PC-3 (cell line): ENCODE measurements around the gene OSBPL7. TPM values are rescaled to one million over a fixed set of nuclear protein-coding genes. Genes with fewer than 3 reads are reported as not detected.

Source experiments
- ATAC-seq: fragments of 200-7000 bp; cut with Tn5 transposase; 2 replicates; pipeline ENCODE4 v1.9.1; 2020; ENCODE audit warnings: mild to moderate bottlenecking, moderate library complexity
- BruUV-seq: library from RNA; stranded (reverse); fragments of 400-500 nt; replicated peaks from 2 replicates; lab custom pipeline; 2021; lab: Mats Ljungman, UMichigan
- CTCF ChIA-PET: fragments of 300-600 bp; sonication (Branson Sonifier 250); formaldehyde crosslinking; loops from one replicate; lab custom pipeline; 2022; ENCODE audit warnings: antibody characterized with exemption; lab: Charles Lee
- POLR2A ChIA-PET: fragments of 300-600 bp; sonication (Branson Sonifier 250); formaldehyde crosslinking; loops from one replicate; lab custom pipeline; 2022; ENCODE audit warnings: antibody characterized with exemption; ENCODE audit not compliant: unreplicated experiment; lab: Charles Lee
- DNase-seq: peaks from one replicate; pipeline ENCODE4 v3.0.0-alpha.2; 2015
- H2AFZ ChIP-seq: fragments of 300-600 bp; sonication (generic); 2 replicates; pipeline ENCODE4 v1.6.0; 2016; ENCODE audit warnings: antibody characterized with exemption, low read length
- H3F3A ChIP-seq: fragments of 300-600 bp; sonication (generic); one replicate; pipeline ENCODE4 v1.6.0; 2017; ENCODE audit warnings: antibody characterized with exemption, low read length, control low read depth, mild to moderate bottlenecking; ENCODE audit not compliant: unreplicated experiment
- H3K27ac ChIP-seq: fragments of 300-600 bp; sonication (generic); 2 replicates; pipeline ENCODE4 v1.5.1; 2016; ENCODE audit warnings: mild to moderate bottlenecking, low read length
- H3K27me3 ChIP-seq: fragments of 300-600 bp; sonication (generic); 2 replicates; pipeline ENCODE4 v1.6.1; 2016; ENCODE audit warnings: low read length, mixed read lengths
- H3K36me3 ChIP-seq: fragments of 300-600 bp; sonication (generic); 2 replicates; pipeline ENCODE4 v1.6.1; 2016; ENCODE audit warnings: low read depth, mixed run types, low read length, mixed read lengths
- H3K4me1 ChIP-seq: fragments of 300-600 bp; sonication (generic); 2 replicates; pipeline ENCODE4 v1.5.1; 2016; ENCODE audit warnings: low read length; ENCODE audit not compliant: insufficient read depth
- H3K4me2 ChIP-seq: fragments of 300-600 bp; sonication (generic); 2 replicates; pipeline ENCODE4 v1.6.0; 2016; ENCODE audit warnings: low read length
- H3K4me3 ChIP-seq: fragments of 300-600 bp; sonication (generic); 2 replicates; pipeline ENCODE4 v1.5.1; 2016; ENCODE audit warnings: mild to moderate bottlenecking, low read length, mixed read lengths
- H3K79me2 ChIP-seq: fragments of 300-600 bp; sonication (generic); 2 replicates; pipeline ENCODE4 v1.6.1; 2017; ENCODE audit warnings: low read length, mixed read lengths
- H3K9ac ChIP-seq: fragments of 300-600 bp; sonication (generic); 2 replicates; pipeline ENCODE4 v1.6.0; 2016; ENCODE audit warnings: mild to moderate bottlenecking, low read length
- H3K9me2 ChIP-seq: fragments of 300-600 bp; sonication (generic); replicated peaks from 2 replicates; pipeline ENCODE4 v1.6.1; 2016; ENCODE audit warnings: mixed run types, low read length, mixed read lengths
- H3K9me3 ChIP-seq: fragments of 300-600 bp; sonication (generic); 2 replicates; pipeline ENCODE4 v1.6.1; 2016; ENCODE audit warnings: low read length, mixed read lengths
- H4K20me1 ChIP-seq: fragments of 300-600 bp; sonication (generic); 2 replicates; pipeline ENCODE4 v1.6.1; 2016; ENCODE audit warnings: low read length, mixed read lengths
- CTCF ChIP-seq: fragments of 300-600 bp; sonication (generic); conservative IDR thresholded peaks from 2 replicates; pipeline ENCODE4 v1.5.1; 2017; ENCODE audit warnings: antibody characterized with exemption, low read depth, mild to moderate bottlenecking, low read length
- EZH2 ChIP-seq: fragments of 300-600 bp; sonication (generic); IDR thresholded peaks from one replicate; pipeline ENCODE4 v1.6.1; 2017; ENCODE audit warnings: antibody characterized with exemption, mild to moderate bottlenecking, low read length; ENCODE audit not compliant: unreplicated experiment
- EZH2phosphoT487 ChIP-seq: fragments of 300-600 bp; sonication (generic); IDR thresholded peaks from 2 replicates; pipeline ENCODE4 v1.6.1; 2018; ENCODE audit warnings: mild to moderate bottlenecking, antibody characterized with exemption, low read length, borderline replicate concordance
- intact Hi-C: fragments of 100-400 bp; cut with micrococcal nuclease; formaldehyde crosslinking; loops from 2 replicates; pipeline ENCODE4 v1.9.0; 2023
- total RNA-seq: library from RNA; depleted of rRNA; stranded (reverse); fragments of >200 nt; gene quantifications from 2 replicates; pipeline ENCODE4 v1.2.3, GENCODE V29; 2014

Gene OSBPL7
- total RNA-seq, 1 experiment from 2014 or later: 22.1 TPM

- no peaks in the 10 kb centered on the region for H3F3A ChIP-seq
- no peak overlapping the region for H3K9ac ChIP-seq
- intact Hi-C loops: no loop called here
- ChIA-PET CTCF (no interaction called here), POLR2A (no interaction called here)
- H3K9me2 ChIP-seq: no peaks in the 10 kb centered on the region
- TF ChIP-seq EZH2: no peak
- no peak for TF ChIP-seq EZH2phosphoT487
- no peak for TF ChIP-seq CTCF
- no peak overlapping the region for H3K4me3 ChIP-seq
- H4K20me1 ChIP-seq: peaks cover 20% of the 10 kb centered on the region
- H3K27ac ChIP-seq: no peak overlapping the region
- no peak for DNase-seq
- peaks cover 37% of the 10 kb centered on the region for H3K36me3 ChIP-seq
- no peaks in the 10 kb centered on the region for H3K9me3 ChIP-seq
- H3K4me2 ChIP-seq: no peak overlapping the region
- ATAC-seq: no peak
- H3K27me3 ChIP-seq: no peaks in the 10 kb centered on the region
- H3K79me2 ChIP-seq: no peaks in the 10 kb centered on the region
- no peak overlapping the region for H2AFZ ChIP-seq
- BruUV-seq: no TSS peak
- peaks cover 23% of the 10 kb centered on the region for H3K4me1 ChIP-seq
Observed at GRCh38 chr17:47806913-47807255, 14.7 kb downstream of the OSBPL7 start.

GRCh38 chr17:47806026-47806912, 15.3 kb downstream of the OSBPL7 start:
- Histone ChIP-seq H3K27me3 (no peaks in the 10 kb centered on the region), H3K4me3 (no peak overlapping the region), H3K9me3 (no peaks in the 10 kb centered on the region), H3K9ac (no peak overlapping the region), H4K20me1 (peaks cover 16% of the 10 kb centered on the region), H3K79me2 (no peaks in the 10 kb centered on the region), H3K4me1 (peaks cover 18% of the 10 kb centered on the region), H3K36me3 (peaks cover 32% of the 10 kb centered on the region), H3K9me2 (no peaks in the 10 kb centered on the region), H3F3A (no peaks in the 10 kb centered on the region), H3K4me2 (no peak overlapping the region), H2AFZ (no peak overlapping the region), H3K27ac (no peak overlapping the region)
- CTCF ChIA-PET: no interaction called here
- TF ChIP-seq EZH2phosphoT487 (no peak), CTCF (no peak), EZH2 (no peak)
- intact Hi-C loops: no loop called here
- ATAC-seq: no peak
- DNase-seq: no peak
- POLR2A ChIA-PET: no interaction called here
- no TSS peak for BruUV-seq

- Histone ChIP-seq H3K4me2 (no peak overlapping the region), H3K4me1 (no peaks in the 10 kb centered on the region), H3K9me3 (no peaks in the 10 kb centered on the region), H3K27ac (no peak overlapping the region), H3K9ac (no peak overlapping the region), H3K36me3 (peaks cover 27% of the 10 kb centered on the region), H3K4me3 (no peak overlapping the region), H3F3A (no peaks in the 10 kb centered on the region), H3K79me2 (no peaks in the 10 kb centered on the region), H3K9me2 (no peaks in the 10 kb centered on the region), H3K27me3 (no peaks in the 10 kb centered on the region), H4K20me1 (peaks cover 3% of the 10 kb centered on the region), H2AFZ (no peak overlapping the region)
- POLR2A ChIA-PET: no interaction called here
- no TSS peak for BruUV-seq
- intact Hi-C loops: no loop called here
- DNase-seq: no peak
- CTCF ChIA-PET: no interaction called here
- TF ChIP-seq EZH2phosphoT487 (no peak), EZH2 (no peak), CTCF (no peak)
- ATAC-seq: no peak
Observed at GRCh38 chr17:47804461-47804860, 17.1 kb downstream of the OSBPL7 start.
